SK-N-MC (cell line): ENCODE data around the gene CAV3.

Experiments
- DNase-seq: peaks from one replicate; pipeline ENCODE4 v3.0.0-alpha.2; 2011; ENCODE audit warnings: low read depth, low spot score
- H3K27ac ChIP-seq: fragments of 200-600 bp; sonication (generic); 2 replicates; pipeline ENCODE4 v1.5.1; 2016; ENCODE audit warnings: mixed run types
- H3K36me3 ChIP-seq: fragments of 200-600 bp; sonication (generic); 2 replicates; pipeline ENCODE4 v1.6.1; 2017; ENCODE audit warnings: antibody characterized with exemption, low read length, mixed read lengths; ENCODE audit not compliant: insufficient read depth
- H3K4me3 ChIP-seq: fragments of 200-600 bp; sonication (generic); 2 replicates; pipeline ENCODE4 v1.5.1; 2016
- H3K9ac ChIP-seq: fragments of 200-600 bp; sonication (generic); 2 replicates; pipeline ENCODE4 v1.8.0; 2017; ENCODE audit warnings: mixed run types, mixed read lengths; ENCODE audit not compliant: insufficient read length
- H3K9me3 ChIP-seq: fragments of 200-600 bp; sonication (generic); 2 replicates; pipeline ENCODE4 v1.6.1; 2017; ENCODE audit warnings: low read depth, mild to moderate bottlenecking, antibody characterized with exemption, low read length, moderate library complexity, mixed read lengths
- EZH2 ChIP-seq: fragments of 200-600 bp; sonication (generic); IDR thresholded peaks from one replicate; pipeline ENCODE4 v1.6.1; 2017; ENCODE audit warnings: antibody characterized with exemption
- FOXP2 ChIP-seq: optimal IDR thresholded peaks from 2 replicates; pipeline ENCODE3; 2011; ENCODE audit warnings: mild to moderate bottlenecking, moderate library complexity; ENCODE audit not compliant: insufficient read depth; ENCODE audit errors: extremely low read length, control extremely low read depth
- POLR2AphosphoS5 ChIP-seq: IDR thresholded peaks from 2 replicates; pipeline ENCODE4 v1.6.1; 2012; ENCODE audit warnings: mild to moderate bottlenecking, low read depth, low read length, borderline replicate concordance

The CAV3 gene

GRCh38 chr3:8762607-8763377, 29.2 kb downstream of the CAV3 start:
- no peak for DNase-seq
- Histone ChIP-seq H3K27ac (no peak overlapping the region), H3K9me3 (no peaks in the 10 kb centered on the region), H3K36me3 (no peaks in the 10 kb centered on the region), H3K9ac (no peak overlapping the region), H3K4me3 (no peak overlapping the region)
- no peak for TF ChIP-seq FOXP2
- no peak for TF ChIP-seq EZH2
- no peak for TF ChIP-seq POLR2AphosphoS5

GRCh38 chr3:8764528-8764927, 30.9 kb downstream of the CAV3 start:
- H3K9ac ChIP-seq = no peak overlapping the region
- DNase-seq = no peak
- H3K9me3 ChIP-seq = no peaks in the 10 kb centered on the region
- H3K27ac ChIP-seq = no peak overlapping the region
- H3K36me3 ChIP-seq = no peaks in the 10 kb centered on the region
- TF ChIP-seq FOXP2 = no peak
- H3K4me3 ChIP-seq = no peak overlapping the region

GRCh38 chr3:8765528-8765927, 31.9 kb downstream of the CAV3 start:
- TF ChIP-seq POLR2AphosphoS5 = no peak
- TF ChIP-seq EZH2 = no peak
- no peak for DNase-seq
- H3K36me3 ChIP-seq = no peaks in the 10 kb centered on the region
- H3K9me3 ChIP-seq = no peaks in the 10 kb centered on the region
- H3K27ac ChIP-seq = no peak overlapping the region
- no peak overlapping the region for H3K9ac ChIP-seq
- no peak overlapping the region for H3K4me3 ChIP-seq

- Histone ChIP-seq H3K9me3 (no peaks in the 10 kb centered on the region), H3K27ac (no peak overlapping the region), H3K36me3 (no peaks in the 10 kb centered on the region), H3K4me3 (no peak overlapping the region), H3K9ac (no peak overlapping the region)
- no peak for DNase-seq
- no peak for TF ChIP-seq EZH2
- no peak for TF ChIP-seq FOXP2
- no peak for TF ChIP-seq POLR2AphosphoS5
Observed at GRCh38 chr3:8766148-8766547, 32.5 kb downstream of the CAV3 start.

- no peak overlapping the region for H3K4me3 ChIP-seq
- no peaks in the 10 kb centered on the region for H3K36me3 ChIP-seq
- no peak overlapping the region for H3K9ac ChIP-seq
Observed at GRCh38 chr3:8767256-8767666, 33.7 kb downstream of the CAV3 start.

GRCh38 chr3:8767667-8768363, 34.2 kb downstream of the CAV3 start:
- H3K4me3 ChIP-seq = no peak overlapping the region
- no peak overlapping the region for H3K9ac ChIP-seq
- TF ChIP-seq POLR2AphosphoS5 = no peak
- no peak for TF ChIP-seq EZH2
- no peak for TF ChIP-seq FOXP2
- no peaks in the 10 kb centered on the region for H3K9me3 ChIP-seq
- no peak for DNase-seq
- H3K36me3 ChIP-seq = no peaks in the 10 kb centered on the region
- H3K27ac ChIP-seq = no peak overlapping the region

More at GRCh38 chr3:8767256-8767666, 33.7 kb downstream of the CAV3 start:
- TF ChIP-seq FOXP2 (no peak), EZH2 (no peak), POLR2AphosphoS5 (no peak)
- no peak overlapping the region for H3K27ac ChIP-seq
- no peaks in the 10 kb centered on the region for H3K9me3 ChIP-seq
- DNase-seq = no peak

- Histone ChIP-seq H3K9me3 (no peaks in the 10 kb centered on the region), H3K4me3 (no peak overlapping the region), H3K9ac (no peak overlapping the region), H3K27ac (no peak overlapping the region), H3K36me3 (no peaks in the 10 kb centered on the region)
- no peak for DNase-seq
- no peak for TF ChIP-seq POLR2AphosphoS5
Observed at GRCh38 chr3:8768364-8769087, 34.9 kb downstream of the CAV3 start.

GRCh38 chr3:8769088-8769822, 35.7 kb downstream of the CAV3 start, which contains the start of gene OXTR:
Gene OXTR (minus strand): TSS chr3:8769613. CDS start chr3:8768187, 1,426 bp downstream.
- no peak within 1 kb of the TSS for H3K4me3 ChIP-seq
- no peak for DNase-seq
- H3K9ac ChIP-seq = no peak within 1 kb of the TSS
- H3K27ac ChIP-seq = no peak within 1 kb of the TSS
- TF ChIP-seq FOXP2 = no peak
- TF ChIP-seq EZH2 = no peak
- TF ChIP-seq POLR2AphosphoS5 = no peak
- no peaks in the 10 kb centered on the region for H3K36me3 ChIP-seq
- no peaks in the 10 kb centered on the region for H3K9me3 ChIP-seq
